AG04450 (cell line): Measurements from ENCODE around the gene CUZD1. TPM values are rescaled to one million over a fixed set of nuclear protein-coding genes. Genes with fewer than 3 reads are reported as not detected.

Experiments used
- CTCF ChIA-PET: fragments of 300-600, 350-600 bp; formaldehyde crosslinking; extraction: SDS; loops from one replicate; lab custom pipeline; 2022; ENCODE audit warnings: antibody characterized with exemption, inconsistent platforms; lab: Charles Lee
- POLR2A ChIA-PET: fragments of 350-600 bp; formaldehyde crosslinking; extraction: SDS; loops from one replicate; lab custom pipeline; 2021; ENCODE audit warnings: antibody characterized with exemption, inconsistent platforms; lab: Yijun Ruan, JAX
- DNase-seq: peaks from one replicate; pipeline ENCODE4 v3.0.0-alpha.2; 2011; ENCODE audit warnings: low read depth, low spot score
- H3K27ac ChIP-seq: one replicate; pipeline ENCODE4 v1.5.1; 2012; ENCODE audit warnings: low read depth, low read length, control low read depth
- H3K27me3 ChIP-seq: one replicate; pipeline ENCODE4 v1.6.0; 2012; ENCODE audit warnings: low read length; ENCODE audit not compliant: control insufficient read depth, insufficient read depth
- H3K4me3 ChIP-seq: 2 replicates; pipeline ENCODE4 v1.5.1; 2011; ENCODE audit warnings: mild to moderate bottlenecking, low read depth, low read length, control low read depth
- H3K9me3 ChIP-seq: 2 replicates; pipeline ENCODE4 v1.5.1; 2012; ENCODE audit warnings: low read length; ENCODE audit not compliant: control insufficient read depth, insufficient read depth
- polyA minus RNA-seq: library from RNA; depleted of rRNA, polyadenylated mRNA; stranded (reverse); fragments of >200 nt; gene quantifications from 2 replicates; pipeline ENCODE4 v1.2.3, GENCODE V29; 2011; rRNA and poly(A)+ RNA removed
- polyA plus RNA-seq: library from polyadenylated mRNA; depleted of rRNA; stranded (reverse); fragments of >200 nt; gene quantifications from 2 replicates; pipeline ENCODE4 v1.2.3, GENCODE V29; 2011; rRNA removed
- TF ChIP-seq, protein P1 (sequence below): IDR thresholded peaks from 2 replicates; pipeline ENCODE4 v1.5.1; 2011; ENCODE audit warnings: low read depth, low read length, control low read depth, inconsistent platforms

CUZD1 gene, protein sequence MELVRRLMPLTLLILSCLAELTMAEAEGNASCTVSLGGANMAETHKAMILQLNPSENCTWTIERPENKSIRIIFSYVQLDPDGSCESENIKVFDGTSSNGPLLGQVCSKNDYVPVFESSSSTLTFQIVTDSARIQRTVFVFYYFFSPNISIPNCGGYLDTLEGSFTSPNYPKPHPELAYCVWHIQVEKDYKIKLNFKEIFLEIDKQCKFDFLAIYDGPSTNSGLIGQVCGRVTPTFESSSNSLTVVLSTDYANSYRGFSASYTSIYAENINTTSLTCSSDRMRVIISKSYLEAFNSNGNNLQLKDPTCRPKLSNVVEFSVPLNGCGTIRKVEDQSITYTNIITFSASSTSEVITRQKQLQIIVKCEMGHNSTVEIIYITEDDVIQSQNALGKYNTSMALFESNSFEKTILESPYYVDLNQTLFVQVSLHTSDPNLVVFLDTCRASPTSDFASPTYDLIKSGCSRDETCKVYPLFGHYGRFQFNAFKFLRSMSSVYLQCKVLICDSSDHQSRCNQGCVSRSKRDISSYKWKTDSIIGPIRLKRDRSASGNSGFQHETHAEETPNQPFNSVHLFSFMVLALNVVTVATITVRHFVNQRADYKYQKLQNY
- 0.96 and 1.5 TPM in 2 replicates for polyA plus RNA-seq
- polyA minus RNA-seq: 0.41 and 0.87 TPM in 2 replicates

DNA sequence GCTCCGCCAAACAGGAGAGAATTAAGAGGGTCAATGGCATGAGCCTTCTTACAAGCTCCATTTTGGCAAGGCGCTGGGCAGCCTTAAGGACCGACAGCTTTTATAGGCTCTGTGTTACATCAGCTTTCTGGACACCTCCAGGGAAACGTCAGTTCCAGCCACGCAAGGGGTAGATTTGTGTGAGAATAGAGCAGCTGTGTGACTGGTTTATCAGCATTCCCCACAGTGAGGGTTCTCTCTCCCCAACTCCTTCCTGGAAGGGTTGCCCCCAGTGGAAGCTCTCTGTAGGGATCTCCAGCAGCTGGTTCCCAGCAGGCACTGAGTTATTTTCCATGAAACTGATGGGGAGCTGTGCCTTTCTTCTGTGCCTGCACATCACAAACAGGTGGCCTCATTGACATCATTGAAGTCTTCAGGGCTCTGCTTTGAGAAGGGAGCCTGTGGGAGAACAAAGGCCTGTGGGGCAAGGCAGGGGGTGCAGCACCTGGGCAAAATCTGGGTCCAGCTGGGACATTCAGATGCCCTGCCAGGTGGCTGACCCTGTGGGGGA, at the start of gene CUZD1:
CUZD1 (minus strand) TSS at position 75 of the 550 bp plus-strand sequence; CDS start at position 61, 14 bp downstream.
- POLR2A ChIA-PET: no interaction called here

DNA sequence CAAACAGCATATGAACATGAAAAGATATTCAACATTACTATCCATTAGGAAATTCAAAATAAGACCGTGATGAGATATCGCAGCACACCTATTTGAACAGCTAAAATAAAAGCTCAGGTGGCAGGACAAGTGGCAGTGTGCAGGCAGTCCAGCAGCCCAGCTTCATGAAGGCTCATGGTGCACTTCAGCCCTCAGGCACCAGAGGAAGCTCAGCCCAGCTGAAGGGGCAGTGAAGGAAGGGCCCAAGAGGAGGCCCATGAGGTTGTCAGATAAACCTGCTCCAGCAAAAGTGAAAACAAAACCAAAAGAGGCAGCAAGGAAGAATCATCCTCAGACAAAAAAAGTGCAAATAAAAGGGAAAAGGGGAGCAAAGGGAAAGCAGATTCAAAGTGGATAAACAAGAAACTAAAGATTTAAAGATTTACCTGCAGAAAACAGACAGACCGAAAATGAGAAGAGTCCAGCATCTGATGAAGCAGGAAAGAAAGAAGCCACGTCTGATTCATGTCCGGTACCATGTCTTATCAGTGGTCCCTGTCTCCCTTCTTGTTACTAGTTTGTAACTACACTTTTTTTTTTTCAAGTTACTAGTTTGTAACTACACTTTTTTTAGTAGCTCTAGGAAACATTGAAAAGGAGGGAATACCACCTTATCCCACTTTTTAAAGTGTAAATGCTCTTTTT, 48.7 kb upstream of the CUZD1 start:
- DNase-seq: no peak
- POLR2A ChIA-PET: no interaction called here
- Histone ChIP-seq H3K9me3 (no peaks in the 10 kb centered on the region), H3K27ac (no peak overlapping the region), H3K27me3 (no peaks in the 10 kb centered on the region), H3K4me3 (no peak overlapping the region)
- TF ChIP-seq, protein P1, sequence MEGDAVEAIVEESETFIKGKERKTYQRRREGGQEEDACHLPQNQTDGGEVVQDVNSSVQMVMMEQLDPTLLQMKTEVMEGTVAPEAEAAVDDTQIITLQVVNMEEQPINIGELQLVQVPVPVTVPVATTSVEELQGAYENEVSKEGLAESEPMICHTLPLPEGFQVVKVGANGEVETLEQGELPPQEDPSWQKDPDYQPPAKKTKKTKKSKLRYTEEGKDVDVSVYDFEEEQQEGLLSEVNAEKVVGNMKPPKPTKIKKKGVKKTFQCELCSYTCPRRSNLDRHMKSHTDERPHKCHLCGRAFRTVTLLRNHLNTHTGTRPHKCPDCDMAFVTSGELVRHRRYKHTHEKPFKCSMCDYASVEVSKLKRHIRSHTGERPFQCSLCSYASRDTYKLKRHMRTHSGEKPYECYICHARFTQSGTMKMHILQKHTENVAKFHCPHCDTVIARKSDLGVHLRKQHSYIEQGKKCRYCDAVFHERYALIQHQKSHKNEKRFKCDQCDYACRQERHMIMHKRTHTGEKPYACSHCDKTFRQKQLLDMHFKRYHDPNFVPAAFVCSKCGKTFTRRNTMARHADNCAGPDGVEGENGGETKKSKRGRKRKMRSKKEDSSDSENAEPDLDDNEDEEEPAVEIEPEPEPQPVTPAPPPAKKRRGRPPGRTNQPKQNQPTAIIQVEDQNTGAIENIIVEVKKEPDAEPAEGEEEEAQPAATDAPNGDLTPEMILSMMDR: no peak
- CTCF ChIA-PET: no interaction called here

More for the DNA sequence above, at the start of gene CUZD1:
- no peak within 1 kb of the TSS for H3K27ac ChIP-seq
- H3K4me3 ChIP-seq: no peak within 1 kb of the TSS
- H3K27me3 ChIP-seq: no peaks in the 10 kb centered on the region
- no peak for DNase-seq
- no peaks in the 10 kb centered on the region; the same call in 1 of the 2 replicates for H3K9me3 ChIP-seq
- CTCF ChIA-PET: interaction anchor here (0.6 kb wide), 1 partner anchor 817 kb away, joined by 3 read pairs; no protein-coding TSS in a partner anchor
- TF ChIP-seq, protein P1: no peak

DNA sequence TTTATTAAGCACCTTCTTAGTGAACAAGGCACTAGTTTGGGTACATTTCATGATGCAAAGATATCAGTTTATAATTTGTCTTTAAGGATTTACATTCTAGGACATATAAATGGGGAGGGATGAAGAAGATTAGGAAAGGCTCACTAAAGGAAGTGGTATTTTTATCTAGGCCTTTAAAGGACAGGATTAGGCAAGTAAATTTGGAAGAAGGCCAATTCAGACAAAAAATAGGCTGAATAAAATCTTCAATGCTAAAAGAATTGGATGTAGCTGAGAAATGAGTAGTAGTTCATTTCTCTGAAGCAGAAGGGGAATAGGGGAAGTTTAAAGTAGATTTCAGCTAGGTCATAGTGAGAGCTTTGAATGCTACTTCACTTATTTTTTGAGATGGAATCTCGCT, 38.5 kb upstream of the CUZD1 start:
- CTCF ChIA-PET: no interaction called here
- no peak overlapping the region for H3K4me3 ChIP-seq
- no peak overlapping the region for H3K27ac ChIP-seq
- POLR2A ChIA-PET: no interaction called here
- TF ChIP-seq, protein P1: no peak
- no peaks in the 10 kb centered on the region for H3K27me3 ChIP-seq
- peaks cover 1% of the 10 kb centered on the region; the same call in 1 of the 2 replicates for H3K9me3 ChIP-seq
- DNase-seq: no peak

DNA sequence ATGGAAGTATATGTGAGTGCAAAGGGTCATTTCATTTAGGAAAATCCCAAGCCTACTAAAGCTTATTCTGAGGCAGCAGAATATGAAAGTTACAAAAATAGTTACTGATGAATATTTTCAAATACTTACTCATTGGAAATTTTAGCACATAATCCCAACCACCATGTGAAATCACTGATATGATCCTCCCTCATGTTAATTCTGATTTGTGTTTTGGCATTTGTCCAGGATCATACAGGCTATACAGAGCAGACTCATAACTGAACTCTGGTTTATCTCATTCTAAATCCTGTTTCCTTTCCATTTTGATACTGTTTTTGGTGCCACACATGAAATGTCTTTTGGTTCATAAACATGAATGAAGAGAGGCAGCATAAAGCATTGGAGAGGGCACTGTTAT, 37.1 kb upstream of the CUZD1 start:
- no peak for DNase-seq
- H3K4me3 ChIP-seq: no peak overlapping the region
- no peak overlapping the region for H3K27ac ChIP-seq
- TF ChIP-seq, protein P1: no peak
- ChIA-PET POLR2A (no interaction called here), CTCF (no interaction called here)
- H3K27me3 ChIP-seq: no peaks in the 10 kb centered on the region
- peaks cover 3% of the 10 kb centered on the region; the same call in 1 of the 2 replicates for H3K9me3 ChIP-seq
